Activated CD4-positive, CD25-positive, alpha-beta regulatory T cell treated with anti-CD3 and anti-CD28 coated beads, Interleukin-2, amount 50 U/mL, for 16 hours (primary cell): ENCODE results near the gene PFKP.

ENCODE experiments used
- DNase-seq: peaks from one replicate; pipeline ENCODE4 v3.0.0-alpha.2; 2020; ENCODE audit warnings: low read depth, low spot score

Gene PFKP

GRCh38 chr10:3067118-3067858 is at the start of gene PFKP:
Gene PFKP (plus strand): TSS chr10:3067548. CDS start chr10:3067596, 48 bp downstream.
- peak; percentile 35 for DNase-seq

DNA sequence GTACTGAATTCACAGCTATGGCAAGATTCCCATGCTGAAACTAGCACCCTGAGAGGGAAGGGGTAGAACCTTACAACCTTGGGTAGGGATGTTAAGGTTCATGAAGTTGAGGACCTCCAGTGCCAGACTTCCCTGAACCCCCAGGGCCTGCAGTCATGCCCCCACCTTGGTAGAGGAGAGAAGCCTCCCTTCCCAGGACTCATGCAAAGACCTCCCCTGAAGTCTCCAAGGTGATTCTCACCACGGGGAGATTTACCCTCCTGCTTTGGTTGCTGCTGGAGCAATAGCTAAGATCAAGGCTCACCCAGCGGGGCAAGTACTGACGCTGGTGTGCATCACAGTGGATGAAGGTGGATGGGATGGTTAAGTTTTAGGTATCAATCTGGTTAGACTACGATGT is 49.1 kb upstream of the PFKP start:
- no peak for DNase-seq

DNA sequence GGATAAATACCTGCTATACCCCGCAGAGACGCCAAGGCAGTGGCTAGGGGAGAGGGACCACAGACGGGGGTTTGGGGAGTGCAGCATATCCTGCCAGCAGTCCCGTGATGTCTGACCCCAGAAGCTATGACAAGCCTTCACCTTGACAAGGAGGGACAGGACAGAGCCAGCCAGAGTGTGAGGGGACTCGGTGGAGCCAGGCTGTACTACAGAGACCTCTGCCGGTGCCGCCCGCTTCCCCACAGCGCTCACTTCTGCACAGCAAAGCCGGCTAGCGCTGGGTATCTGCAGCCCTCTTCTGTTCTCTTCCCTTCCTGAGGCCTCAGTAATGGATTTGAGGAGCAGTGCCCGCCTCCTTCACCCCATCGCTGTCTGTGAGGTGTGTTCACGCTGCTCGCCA is 47.0 kb upstream of the PFKP start:
- no peak for DNase-seq

GRCh38 chr10:3020881-3021280 is 46.5 kb upstream of the PFKP start:
- no peak for DNase-seq

DNA sequence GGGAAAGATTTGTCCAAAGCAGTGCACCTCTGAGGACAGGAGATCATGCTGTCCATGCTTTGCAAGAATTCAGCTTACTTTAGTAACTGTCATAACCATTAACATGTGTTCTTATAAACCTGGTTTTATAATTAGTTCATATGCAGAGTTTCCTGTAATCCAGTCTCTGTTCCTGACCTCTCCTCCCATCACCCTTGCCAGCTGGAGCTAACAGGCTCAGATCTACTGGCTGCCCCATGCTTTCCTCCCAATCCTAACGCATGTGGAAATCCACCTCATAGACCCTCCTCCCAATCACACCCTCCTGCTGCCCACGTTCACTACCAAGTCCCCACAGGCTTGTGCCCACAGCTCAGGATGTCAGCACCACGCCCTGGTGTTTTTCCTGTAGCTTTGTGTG is 45.3 kb upstream of the PFKP start:
- no peak for DNase-seq

- DNase-seq: no peak
Observed at GRCh38 chr10:3023892-3024291, 43.5 kb upstream of the PFKP start.

DNA sequence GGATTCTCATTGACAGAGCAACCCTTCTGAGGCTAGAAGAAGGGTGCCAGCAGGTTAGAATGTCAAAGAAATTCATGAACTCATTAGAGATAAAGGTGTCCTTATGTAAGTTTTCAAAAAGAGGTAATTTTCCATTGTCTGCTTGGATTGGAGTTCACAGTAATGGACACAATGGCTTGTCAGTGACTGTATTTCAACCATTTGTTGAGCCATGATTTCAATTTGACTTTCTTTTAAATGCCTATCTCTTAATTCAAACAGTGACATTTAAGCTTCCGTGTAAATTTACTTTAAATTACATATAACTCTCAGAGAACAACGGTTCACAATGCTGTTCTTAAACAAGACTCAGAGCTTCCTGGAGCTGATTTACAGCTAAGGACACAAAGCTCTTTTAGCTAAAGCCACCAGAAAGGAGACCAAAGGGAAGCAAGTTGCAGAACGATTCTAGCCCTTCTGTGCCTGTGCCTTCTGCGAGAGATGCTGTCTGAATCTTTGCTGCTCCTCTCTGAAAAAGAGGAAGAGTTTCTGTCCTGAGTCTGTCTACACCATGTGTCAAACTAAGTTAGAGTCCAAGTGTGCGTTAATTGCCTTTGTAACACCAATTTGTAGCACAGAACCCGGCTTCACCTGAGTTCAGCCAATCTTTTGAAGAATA is 42.2 kb upstream of the PFKP start:
- no peak for DNase-seq

- no peak for DNase-seq
Observed at GRCh38 chr10:3027866-3028265, 39.5 kb upstream of the PFKP start.

- no peak for DNase-seq
Observed at GRCh38 chr10:3028441-3028840, 38.9 kb upstream of the PFKP start.

DNA sequence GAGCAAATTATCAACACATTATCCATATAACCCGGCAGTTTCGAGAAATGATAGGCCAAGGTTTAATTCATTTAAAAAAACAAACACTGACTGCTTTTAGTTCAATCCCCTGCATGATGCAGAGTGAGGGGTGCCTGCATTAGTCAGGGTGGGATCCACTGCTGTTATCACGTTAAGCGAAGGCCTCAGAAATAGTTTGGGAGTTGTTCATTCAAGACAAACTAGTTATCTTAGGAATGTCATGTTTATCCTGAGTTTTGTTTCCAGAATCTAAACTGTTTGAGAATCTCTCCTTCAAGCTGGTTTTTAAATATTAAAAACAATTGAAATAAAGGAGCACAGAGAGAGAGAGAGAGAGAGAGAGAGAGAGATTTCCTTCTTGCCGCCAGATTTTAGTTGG is 36.6 kb upstream of the PFKP start:
- DNase-seq: no peak

DNA sequence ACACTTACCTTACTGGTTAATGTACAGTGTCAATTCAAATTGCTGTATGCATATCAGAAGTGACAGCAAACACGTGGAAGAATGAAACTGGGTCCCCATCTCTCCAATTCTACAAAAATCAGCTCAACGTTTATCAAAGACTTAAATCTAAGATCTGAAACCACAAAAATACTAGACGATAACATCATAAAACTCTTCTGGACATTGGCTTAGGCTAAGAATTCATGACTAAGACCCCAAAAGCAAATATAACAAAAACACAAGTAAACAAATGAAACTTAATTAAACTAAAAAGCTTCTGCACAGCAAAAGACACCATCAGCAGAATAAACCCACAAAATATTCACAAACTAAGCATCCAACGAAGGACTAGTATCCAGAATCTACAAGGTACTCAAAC is 35.9 kb upstream of the PFKP start:
- DNase-seq: no peak

GRCh38 chr10:3033925-3034324 is 33.4 kb upstream of the PFKP start:
- no peak for DNase-seq

DNA sequence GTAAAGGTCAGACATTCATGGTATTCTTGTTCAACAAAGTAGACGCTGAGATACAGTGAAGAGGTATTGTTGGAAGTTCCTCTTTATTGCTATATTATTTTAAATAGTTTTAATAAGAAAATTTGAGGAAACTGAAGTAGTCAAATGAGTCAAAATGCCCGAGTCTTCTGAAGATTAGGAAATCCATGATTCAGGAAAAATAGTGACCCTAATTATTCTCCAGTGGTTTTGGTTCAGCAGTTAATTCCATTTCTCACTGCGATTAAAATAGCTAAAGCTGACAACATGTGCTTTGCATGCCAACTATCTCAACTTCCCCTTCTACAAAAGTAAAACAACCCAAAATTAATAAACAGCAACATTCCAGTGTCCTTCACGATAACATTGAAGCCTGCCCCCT is 32.7 kb upstream of the PFKP start:
- DNase-seq: no peak

GRCh38 chr10:3036155-3037021 is 31.0 kb upstream of the PFKP start:
- no peak for DNase-seq

- no peak for DNase-seq
Observed at GRCh38 chr10:3037182-3037581, 30.2 kb upstream of the PFKP start.

DNA sequence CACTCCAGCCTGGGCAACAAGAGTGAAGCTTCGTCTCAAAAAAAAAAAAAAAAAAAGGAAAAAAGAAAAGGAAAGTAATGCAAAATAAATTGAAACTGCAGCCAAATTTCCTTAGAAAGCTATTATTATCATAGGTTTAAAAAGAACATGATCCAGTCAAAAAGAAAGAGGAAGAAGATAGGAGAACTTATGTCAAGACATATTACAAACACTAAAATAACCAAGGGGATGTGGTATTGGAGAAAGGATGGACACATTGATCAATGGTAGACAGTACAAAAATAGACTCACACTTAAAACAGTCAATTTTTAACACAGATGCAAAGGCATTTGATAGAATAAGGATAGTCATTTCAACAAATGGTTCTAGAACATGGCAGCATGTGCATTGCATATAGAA is 27.3 kb upstream of the PFKP start:
- no peak for DNase-seq

GRCh38 chr10:3042589-3042988 is 24.8 kb upstream of the PFKP start:
- no peak for DNase-seq

DNA sequence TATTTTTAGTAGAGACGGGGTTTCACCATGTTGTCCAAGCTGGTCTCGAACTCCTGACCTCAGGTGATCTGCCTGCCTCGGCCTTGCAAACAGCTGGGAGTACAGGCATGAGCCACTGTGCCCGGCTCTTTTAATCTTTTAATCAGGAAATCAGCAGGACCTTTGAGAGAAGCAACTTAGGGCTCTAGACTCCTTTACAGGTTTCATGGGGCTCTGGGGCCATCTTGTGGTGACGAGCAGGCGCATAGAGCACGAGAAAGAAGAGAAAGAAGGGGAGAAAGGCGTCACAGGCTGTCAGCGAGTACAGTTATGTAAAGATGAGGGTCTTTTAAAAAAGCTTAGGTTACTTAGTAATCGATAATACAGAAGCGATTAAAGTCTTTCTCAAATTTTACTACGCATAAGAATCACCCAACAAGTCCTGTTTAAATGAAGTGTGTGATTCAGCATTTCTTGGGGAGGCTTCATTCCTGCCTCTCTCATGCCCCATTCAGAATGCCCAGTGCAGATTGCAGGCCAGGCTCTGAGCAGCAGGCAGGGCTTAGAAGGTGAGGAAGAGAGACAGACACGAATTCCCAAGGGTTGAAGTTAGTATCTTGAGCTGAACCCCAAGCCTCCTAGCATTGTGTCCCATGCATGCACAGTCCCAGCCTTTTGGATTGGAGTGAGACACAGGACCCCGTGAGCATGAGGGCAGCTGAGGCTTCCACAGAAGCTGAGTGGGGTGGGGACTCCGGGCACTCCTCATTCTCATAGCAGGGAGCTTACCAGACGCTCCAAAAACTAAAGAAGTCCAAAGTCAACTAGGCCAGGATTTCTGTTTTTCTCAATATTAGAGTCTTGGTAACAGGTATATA is 23.6 kb upstream of the PFKP start:
- DNase-seq: no peak

GRCh38 chr10:3045471-3046209 is 21.7 kb upstream of the PFKP start:
- no peak for DNase-seq

GRCh38 chr10:3046210-3046779 is 21.1 kb upstream of the PFKP start:
- DNase-seq: no peak
